Right cardiac atrium (tissue), 5 donors: ENCODE measurements around the gene NEURL3. TPM values are rescaled to one million over a fixed set of nuclear protein-coding genes. Genes with fewer than 3 reads are reported as not detected.

Experiments used
- ATAC-seq, 2 donors: fragments of 200-7000 bp; cut with Tn5 transposase; one replicate each; pipeline versions ENCODE4 v1.8.0 to v1.9.1; 2020; ENCODE audit warnings: moderate library complexity in 2 of 2, mild to moderate bottlenecking in 1 of 2
- DNase-seq, 3 donors: peaks; one replicate each; pipeline ENCODE4 v3.0.0-alpha.2; 2020
- H3K27ac ChIP-seq: one replicate; pipeline ENCODE4 v1.5.1; 2013; ENCODE audit warnings: mild to moderate bottlenecking, low read length, control low read depth, moderate library complexity
- H3K27me3 ChIP-seq: one replicate; pipeline ENCODE4 v1.6.1; 2013; ENCODE audit not compliant: control insufficient read depth, insufficient read depth
- H3K4me1 ChIP-seq: one replicate; pipeline ENCODE4 v1.6.1; 2013; ENCODE audit warnings: low read length; ENCODE audit not compliant: control insufficient read depth, insufficient read depth
- H3K4me3 ChIP-seq: one replicate; pipeline ENCODE4 v1.5.1; 2013; ENCODE audit warnings: low read length, control low read depth
- H3K9me3 ChIP-seq: one replicate; pipeline ENCODE4 v1.6.1; 2013; ENCODE audit warnings: low read length; ENCODE audit not compliant: control insufficient read depth
- WGBS: extraction: QIAGEN DNeasy Blood & Tissue Kit; methylation state at CpG from one replicate; pipeline ENCODE4 v1.1.7; 2013; 5-methylcytosine and 5-hydroxymethylcytosine counted together
- intact Hi-C, 4 donors: fragments of 100-400 bp; cut with DNase I; formaldehyde crosslinking; loops; one replicate each; pipeline versions ENCODE4 v1.11.0 to v1.14.0; 2022 to 2023
- polyA plus RNA-seq: library from polyadenylated mRNA; stranded (reverse); fragments of 200-250 nt; gene quantifications from one replicate; pipeline ENCODE4 v1.2.3, GENCODE V29; 2013
- total RNA-seq, 4 donors: library from RNA; stranded (reverse); fragmentation: NEBNext Ultra II Directional; extraction: Animal tissue kit (Norgen Biotek cat#: 25700); gene quantifications; one replicate each; pipeline ENCODE4 v1.2.1, GENCODE V29; 2021
- donor health status: healthy with polysubstance abuse.
- donor health status: DM: no; HTN: yes; CAD: no.
- donor health status: DM: no; HTN: no; CAD: no.
- donor health status: DM: no; HTN: yes; CAD: no; lungs with severe emphysema.
- donor health status: DM: yes; HTN: yes; CAD: no.

The NEURL3 gene
- total and polyA plus RNA-seq, 5 donors: 0.07 to 0.20 (median 0.15) TPM; not detected in 2

DNA sequence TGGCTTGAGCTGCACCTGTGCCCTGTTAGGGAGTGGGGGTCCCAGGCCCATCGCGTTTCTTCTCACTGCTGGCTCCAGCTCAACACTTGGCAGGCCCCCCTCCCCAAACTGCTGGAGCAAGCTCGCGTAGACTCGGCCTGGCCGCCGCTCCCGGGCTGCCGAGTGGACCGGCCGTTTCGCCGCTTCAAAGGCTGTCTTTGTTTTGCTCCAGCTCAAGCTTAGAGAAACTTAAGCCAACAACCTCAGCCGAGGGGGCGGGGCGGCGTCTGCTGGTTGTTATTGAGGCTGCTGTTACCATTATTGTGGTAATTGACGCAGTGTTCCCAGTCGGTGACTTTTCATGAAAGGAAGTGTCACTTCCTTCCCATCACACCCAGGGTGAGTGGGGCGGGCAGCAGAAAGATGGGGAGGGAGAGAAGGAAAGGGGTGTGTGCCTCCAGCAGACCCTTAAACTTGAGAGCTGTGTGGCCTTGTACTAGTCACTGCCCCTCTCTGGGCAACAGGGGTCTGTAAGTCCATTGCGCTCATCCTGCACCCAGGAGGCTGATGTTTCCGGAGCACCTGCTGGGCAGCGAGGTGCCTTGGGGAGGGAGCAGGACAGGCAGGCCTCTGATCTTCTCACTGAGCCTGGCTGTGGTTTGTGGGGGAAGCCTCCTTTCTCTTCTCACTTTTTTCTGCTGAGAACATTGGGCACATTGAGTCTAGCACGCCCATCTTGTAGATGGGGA lies 33.5 kb upstream of the NEURL3 start:
- 30% methylated on average over 24 of the region's 24 CpGs for WGBS
- Histone ChIP-seq H3K27me3 (no peaks in the 10 kb centered on the region), H3K27ac (peak overlapping the region; percentile 29), H3K4me1 (peaks cover 5% of the 10 kb centered on the region), H3K4me3 (peak overlapping the region; percentile 98), H3K9me3 (no peaks in the 10 kb centered on the region)
- intact Hi-C loops: no loop called here
- DNase-seq (peak; percentile 89 to 97 (median 94)), ATAC-seq (peak; percentile 25 to 69)

DNA sequence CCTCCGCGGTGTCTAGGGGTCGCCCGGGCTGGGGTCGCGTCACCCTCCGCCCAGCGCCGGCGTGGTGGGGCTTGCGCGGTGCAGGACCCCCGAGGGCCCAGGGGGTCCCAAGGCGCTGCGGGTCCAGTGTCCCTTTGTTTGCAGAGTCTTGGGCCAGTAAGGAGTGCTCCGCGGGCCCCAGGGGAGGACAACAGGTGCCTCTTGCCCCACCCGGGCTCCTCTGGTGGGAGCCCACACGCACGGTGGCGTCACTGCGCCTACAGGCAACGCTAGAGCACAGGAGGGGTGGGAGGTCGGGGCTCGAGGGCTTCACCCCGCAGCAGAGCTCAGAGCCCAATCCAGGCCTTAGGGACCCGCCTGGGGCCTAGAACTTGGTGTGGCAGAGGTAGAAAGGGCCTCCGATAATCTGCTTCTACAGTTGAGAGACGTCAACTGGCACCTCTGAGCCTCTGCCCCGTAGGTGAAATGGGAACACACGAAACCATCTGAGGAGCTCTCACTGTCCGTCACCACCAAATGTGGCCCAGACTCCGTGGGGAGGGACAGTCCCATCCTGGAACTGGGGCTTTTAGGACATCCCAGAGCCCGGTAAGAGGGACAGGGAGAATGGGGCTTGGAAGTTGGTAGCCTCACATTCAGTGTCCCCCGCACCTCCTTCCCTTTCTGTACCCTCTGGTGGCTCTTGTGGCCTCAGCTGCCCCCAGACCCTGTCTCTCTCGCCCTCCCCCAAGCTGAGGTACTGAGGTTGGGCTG lies 32.8 kb upstream of the NEURL3 start:
- ATAC-seq (peak in 1 of 2 donors; percentile 0), DNase-seq (peak in 1 of 3 donors; percentile 46)
- H3K4me1 ChIP-seq: peaks cover 9% of the 10 kb centered on the region
- H3K27me3 ChIP-seq: no peaks in the 10 kb centered on the region
- peak overlapping the region; percentile 29 for H3K27ac ChIP-seq
- H3K4me3 ChIP-seq: peak overlapping the region; percentile 98
- no peaks in the 10 kb centered on the region for H3K9me3 ChIP-seq
- intact Hi-C loops: no loop called here
- WGBS: 10% methylated on average over 36 of the region's 36 CpGs

DNA sequence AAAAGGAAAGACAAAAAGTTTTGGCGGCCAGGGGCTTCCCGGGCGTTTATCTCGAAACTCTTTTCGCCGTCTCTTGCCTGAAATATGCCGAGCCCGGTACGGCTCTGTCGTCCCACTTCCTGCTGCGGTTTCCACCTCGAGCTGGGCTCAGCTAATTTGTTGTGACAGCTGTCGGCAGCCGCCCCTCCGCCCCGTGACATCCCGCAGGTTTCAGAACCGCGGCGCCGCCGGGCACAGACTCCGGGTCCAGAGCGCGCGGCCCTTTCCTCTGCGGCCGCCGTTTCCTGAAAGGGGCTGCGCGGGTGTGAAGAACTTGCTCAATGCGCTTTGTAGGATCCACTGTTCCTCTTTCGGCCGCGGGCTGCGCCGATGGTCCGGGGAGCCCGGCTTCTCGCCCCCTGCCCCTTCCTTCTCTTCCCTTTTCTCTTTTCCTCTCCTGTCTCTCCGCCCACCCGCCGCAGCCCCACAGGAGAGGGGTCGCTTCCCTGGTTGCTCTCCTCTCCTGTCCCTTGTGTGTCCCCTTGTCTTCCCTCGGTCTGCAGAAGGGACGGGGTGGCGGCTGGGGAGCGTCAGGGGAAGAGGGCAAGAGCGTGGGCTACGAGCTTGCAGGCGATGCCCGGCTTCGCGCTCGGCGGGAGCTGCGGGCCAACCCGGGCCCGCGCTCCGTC lies 32.0 kb upstream of the NEURL3 start:
- H3K4me1 ChIP-seq: peaks cover 16% of the 10 kb centered on the region
- peak overlapping the region; percentile 89 for H3K27ac ChIP-seq
- ATAC-seq (peak; percentile 5 to 6), DNase-seq (peak; percentile 75 to 91 (median 90))
- intact Hi-C loops: no loop called here
- H3K4me3 ChIP-seq: peak overlapping the region; percentile 98
- H3K9me3 ChIP-seq: no peaks in the 10 kb centered on the region
- under 1% methylated on average over 61 of the region's 61 CpGs for WGBS
- H3K27me3 ChIP-seq: no peaks in the 10 kb centered on the region

DNA sequence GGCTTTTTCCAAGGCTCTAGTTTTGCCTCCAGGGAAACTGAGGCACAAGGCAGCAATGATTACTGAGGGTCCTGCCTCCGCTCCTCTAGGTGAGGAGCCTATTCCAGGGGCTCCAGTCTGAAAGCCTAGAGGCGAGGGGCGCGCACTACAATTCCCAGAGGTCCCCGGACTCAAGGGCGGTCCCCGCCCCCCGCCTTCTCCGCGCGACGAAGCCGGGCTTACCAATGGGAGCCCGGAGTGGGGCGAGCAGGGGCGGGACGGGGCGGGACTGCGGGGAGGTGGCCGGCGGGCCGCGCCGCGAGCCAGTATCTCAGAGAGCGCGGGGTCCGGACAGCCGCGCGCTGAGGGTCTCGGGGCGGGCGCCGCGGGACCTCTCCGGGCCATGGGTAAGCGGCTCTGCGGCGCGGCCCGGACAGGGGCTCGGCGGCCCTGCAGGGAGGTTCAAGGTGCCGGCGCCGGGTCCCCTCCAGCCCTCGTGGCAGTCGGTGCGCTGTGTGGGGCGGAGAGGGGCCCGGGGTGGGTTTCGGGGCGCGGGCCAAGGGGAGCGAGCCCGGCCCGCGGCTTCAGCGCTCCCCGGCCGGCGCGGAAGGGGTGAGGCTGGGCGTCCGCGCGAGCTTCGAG lies 31.4 kb upstream of the NEURL3 start, which contains the start of gene ARID5A:
Gene ARID5A, plus strand, starts transcription at position 308 of the 621 bp plus-strand sequence. Its CDS starts 75 bp downstream, at position 383.
- peak; percentile 96 to 99 (median 98) for DNase-seq
- ATAC-seq: peak; percentile 75 to 82
- Histone ChIP-seq H3K4me1 (peaks cover 17% of the 10 kb centered on the region), H3K4me3 (peak within 1 kb of the TSS; percentile 98), H3K9me3 (no peaks in the 10 kb centered on the region), H3K27ac (peak within 1 kb of the TSS; percentile 89), H3K27me3 (no peaks in the 10 kb centered on the region)
- intact Hi-C loops: no loop called here
- WGBS: under 1% methylated on average over 69 of the region's 69 CpGs

DNA sequence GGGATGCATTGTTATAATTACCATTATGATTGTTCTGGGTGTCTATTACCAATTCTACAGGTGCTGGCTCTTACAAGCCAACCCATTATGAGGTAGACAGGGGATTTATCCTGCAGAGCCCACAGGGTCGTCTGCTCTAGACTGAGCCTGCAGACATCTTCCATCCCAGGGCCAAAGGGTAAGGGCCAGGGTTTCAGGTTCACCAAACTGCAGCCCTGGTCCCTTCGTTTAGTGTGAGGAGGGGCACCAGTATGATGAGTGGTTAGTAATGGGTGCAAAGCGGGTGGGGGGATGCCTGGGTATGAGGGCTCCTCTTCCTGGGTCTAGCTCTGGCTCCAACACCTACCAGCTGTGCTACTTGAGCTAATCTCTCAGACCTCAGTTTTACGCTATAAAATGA lies 30.2 kb upstream of the NEURL3 start:
- WGBS: 92% methylated on average over 4 of the region's 4 CpGs
- Histone ChIP-seq H3K4me1 (peaks cover 20% of the 10 kb centered on the region), H3K27me3 (no peaks in the 10 kb centered on the region), H3K4me3 (no peak overlapping the region), H3K9me3 (no peaks in the 10 kb centered on the region), H3K27ac (peak overlapping the region; percentile 21)
- ATAC-seq (no peak), DNase-seq (peak in 1 of 3 donors; percentile 29)
- intact Hi-C loops: no loop called here

DNA sequence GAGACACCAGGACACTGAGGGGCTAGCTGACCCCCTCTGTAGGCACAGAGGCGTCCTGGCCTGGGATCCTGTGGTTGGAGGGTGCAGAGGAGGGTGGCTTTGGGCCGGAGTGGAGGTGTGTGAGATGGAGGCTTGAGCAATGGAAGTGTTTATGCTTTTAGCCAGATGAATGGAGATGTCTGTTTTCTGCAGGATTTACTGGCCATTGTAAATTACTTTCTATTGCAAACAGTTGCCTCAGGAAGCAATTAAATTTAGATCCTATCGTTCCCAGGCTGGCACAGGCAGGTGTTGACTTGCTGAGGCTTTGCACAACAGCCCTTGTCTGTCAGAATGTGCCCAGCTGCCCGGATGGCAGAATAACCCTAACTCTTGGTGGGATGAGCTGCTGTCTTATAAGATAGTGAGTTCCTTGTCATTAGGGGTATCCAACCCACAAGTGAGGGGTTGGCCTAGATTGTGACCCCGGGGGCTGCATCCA lies 29.6 kb upstream of the NEURL3 start:
- no peak for ATAC-seq
- H3K27me3 ChIP-seq: no peaks in the 10 kb centered on the region
- H3K4me1 ChIP-seq: peaks cover 20% of the 10 kb centered on the region
- H3K27ac ChIP-seq: peak overlapping the region; percentile 32
- H3K4me3 ChIP-seq: no peak overlapping the region
- intact Hi-C loops: no loop called here
- 52% methylated on average over 5 of the region's 5 CpGs for WGBS
- DNase-seq: no peak
- no peaks in the 10 kb centered on the region for H3K9me3 ChIP-seq

DNA sequence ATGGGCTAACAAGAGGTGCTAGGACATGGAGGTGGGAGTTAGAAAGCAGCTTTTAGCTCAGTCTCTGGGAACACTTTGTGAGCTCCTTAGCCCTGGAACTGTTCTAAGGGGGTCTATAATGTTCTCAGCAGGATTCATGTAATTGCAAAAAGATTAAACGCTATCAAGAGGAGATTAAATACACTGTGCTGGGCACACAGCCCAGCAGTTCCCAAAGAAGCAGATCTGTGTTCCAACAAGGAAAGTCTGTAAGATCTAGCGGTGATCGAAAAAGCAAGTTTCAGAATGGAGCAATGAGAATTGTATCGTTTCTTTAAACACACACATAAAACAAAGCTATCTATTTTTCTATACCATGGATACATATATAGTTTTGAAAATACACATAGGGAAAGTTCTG lies 29.0 kb upstream of the NEURL3 start:
- peak in 1 of 3 donors; percentile 77 for DNase-seq
- intact Hi-C loops: no loop called here
- Histone ChIP-seq H3K4me1 (peaks cover 23% of the 10 kb centered on the region), H3K9me3 (no peaks in the 10 kb centered on the region), H3K27me3 (no peaks in the 10 kb centered on the region), H3K27ac (peak overlapping the region; percentile 96), H3K4me3 (no peak overlapping the region)
- no peak for ATAC-seq
- WGBS: 39% methylated on average over 4 of the region's 4 CpGs

DNA sequence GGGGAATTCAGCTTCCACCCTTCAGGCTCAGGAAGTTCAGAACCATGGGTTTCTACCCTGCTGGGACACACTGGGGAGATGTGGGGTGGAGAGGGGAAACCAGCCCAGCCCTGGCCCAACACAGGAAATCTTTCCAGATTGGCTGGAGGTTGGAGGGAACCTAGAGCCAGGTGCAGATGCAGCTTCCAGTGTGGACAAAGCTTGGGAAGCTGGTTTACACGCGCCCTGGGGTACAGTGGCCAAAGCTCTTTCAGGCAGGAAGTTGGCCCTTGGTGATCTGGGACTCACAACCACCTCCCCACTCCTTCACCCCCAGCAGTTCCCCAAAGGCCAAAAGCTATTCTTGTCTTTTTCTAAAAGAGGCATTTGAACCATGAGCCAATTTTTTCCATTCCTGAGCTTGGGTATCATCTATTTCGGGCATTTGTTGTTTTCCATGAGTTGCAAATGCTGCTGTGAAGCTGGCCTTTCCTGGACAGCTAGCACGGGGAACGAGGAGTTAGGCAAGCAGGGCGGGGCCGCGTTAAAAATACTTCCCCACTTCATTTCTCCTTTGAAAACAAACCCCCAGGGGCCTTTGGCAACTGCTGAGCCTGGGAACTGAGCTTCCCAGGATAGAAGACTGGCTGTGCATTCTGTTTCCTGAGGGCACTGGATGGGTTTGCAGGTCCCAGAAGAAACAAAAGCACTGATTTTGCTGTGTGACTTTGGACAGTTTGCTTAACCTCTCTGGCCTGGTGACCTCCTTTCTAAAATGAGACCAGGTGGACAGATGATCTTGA lies 28.3 kb upstream of the NEURL3 start:
- 11% methylated on average over 8 of the region's 8 CpGs for WGBS
- intact Hi-C loops: no loop called here
- H3K4me1 ChIP-seq: peaks cover 25% of the 10 kb centered on the region

DNA sequence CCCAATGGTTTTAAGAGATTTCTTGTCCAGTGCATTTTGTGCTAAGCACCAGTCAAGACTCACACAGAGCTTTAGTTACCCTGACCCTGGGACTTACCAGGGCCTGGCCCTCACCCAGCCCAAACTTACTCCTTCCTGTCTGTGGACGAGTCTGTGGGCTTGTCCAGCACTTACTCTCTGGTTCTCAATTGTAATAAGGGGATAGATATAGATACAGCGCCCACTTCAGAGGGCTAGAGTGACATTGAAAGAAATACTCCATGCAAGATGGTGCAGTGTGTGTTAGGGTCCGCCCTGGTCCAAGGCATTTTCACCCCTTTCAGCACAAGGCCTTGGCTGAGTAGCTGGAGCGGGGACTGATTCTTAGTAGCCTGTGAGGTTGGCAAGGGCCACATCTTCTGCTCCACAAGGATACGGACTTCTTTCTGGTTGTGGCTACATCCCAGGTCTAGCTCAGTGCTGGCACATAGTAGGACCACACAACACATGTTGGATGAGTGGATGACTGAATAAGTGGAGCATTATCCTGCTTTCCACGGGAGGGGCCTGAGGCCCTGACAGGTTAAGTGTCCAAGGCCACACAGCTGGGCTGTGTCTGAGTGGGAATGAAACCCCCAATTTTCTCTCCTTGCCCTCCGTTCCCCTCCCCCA lies 27.6 kb upstream of the NEURL3 start:
- intact Hi-C loops: no loop called here
- Histone ChIP-seq H3K9me3 (no peaks in the 10 kb centered on the region), H3K4me3 (no peak overlapping the region), H3K27me3 (no peaks in the 10 kb centered on the region), H3K27ac (peak overlapping the region; percentile 96), H3K4me1 (peaks cover 25% of the 10 kb centered on the region)
- 71% methylated on average over 7 of the region's 7 CpGs for WGBS
- ATAC-seq (no peak), DNase-seq (peak in 2 of 3 donors; percentile 48 to 58)

More for the DNA sequence above, 28.3 kb upstream of the NEURL3 start:
- ATAC-seq (peak; percentile 37 to 44), DNase-seq (peak; percentile 91 to 94 (median 91))
- H3K27me3 ChIP-seq: no peaks in the 10 kb centered on the region
- H3K9me3 ChIP-seq: no peaks in the 10 kb centered on the region
- H3K4me3 ChIP-seq: no peak overlapping the region
- peak overlapping the region; percentile 96 for H3K27ac ChIP-seq
